Measurements from ENCODE around the gene TNFAIP8L1.
"Not testable (repeated sequence)": the region's sequence is repeated elsewhere in the genome, so short reads cannot be mapped to it uniquely, and the experiment has no call there.

Gene TNFAIP8L1

DNA sequence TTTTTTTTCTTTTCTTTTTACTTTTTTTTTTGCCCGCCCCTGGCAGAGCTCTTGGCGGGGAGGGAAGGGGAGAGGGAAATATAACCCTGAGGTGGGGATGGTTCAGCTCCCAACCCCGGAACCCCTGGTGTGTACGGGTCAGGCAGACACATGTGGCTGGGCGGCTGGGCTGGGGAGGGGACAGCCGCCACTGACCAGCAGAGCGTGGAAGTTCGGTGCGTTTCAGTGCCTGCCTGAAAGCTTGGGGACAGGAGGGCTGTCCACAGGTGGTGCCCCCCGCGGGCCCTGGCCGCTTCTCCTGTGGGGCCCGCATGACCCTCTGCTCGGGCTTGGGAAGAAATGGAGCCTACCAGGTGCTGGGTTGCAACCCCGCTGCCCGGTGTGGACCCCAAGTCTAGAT, 36.0 kb downstream of the TNFAIP8L1 start:
- no peak for DNase-seq (ENCODE audit: low read depth in 1 of 2, low spot score in 1 of 2)

DNA sequence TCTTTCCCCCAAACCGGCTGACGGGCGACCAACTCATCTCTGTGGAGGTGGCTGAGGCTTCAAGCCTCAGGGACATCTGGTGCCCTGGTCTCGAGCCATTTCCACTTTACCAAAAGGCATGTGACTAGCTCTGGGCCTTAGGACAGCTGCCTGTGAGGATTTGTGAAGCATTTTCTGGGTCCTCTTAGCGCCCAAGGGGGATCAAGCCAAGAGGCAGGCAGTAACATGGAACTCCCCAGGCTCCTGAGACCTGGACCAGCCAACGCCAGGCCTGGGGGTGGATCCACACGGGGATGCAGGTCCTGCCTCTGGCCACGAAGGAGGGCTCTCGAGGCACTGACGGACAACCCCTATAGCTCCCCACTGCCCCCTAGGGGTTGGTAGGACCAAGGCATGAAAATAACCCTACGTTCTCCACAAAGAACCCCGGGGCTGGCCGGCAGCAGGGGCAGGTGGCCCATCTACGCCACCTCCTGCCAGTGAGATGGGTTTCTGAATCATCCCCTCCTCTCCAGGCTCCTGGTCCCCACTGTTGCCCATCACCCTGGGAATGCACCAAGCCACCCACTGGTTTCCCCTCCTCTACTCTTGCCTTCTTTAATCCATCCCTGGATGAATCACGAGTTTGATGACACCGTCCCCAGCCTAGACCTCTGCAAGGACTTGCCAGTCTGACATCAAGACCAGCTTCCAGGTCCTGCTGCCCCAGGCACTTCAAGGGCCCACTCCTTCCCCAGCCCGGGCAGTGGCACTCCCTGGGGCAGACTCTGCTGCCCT, 37.8 kb downstream of the TNFAIP8L1 start:
- no peak for DNase-seq (ENCODE audit: low read depth in 1 of 2, low spot score in 1 of 2)

DNA sequence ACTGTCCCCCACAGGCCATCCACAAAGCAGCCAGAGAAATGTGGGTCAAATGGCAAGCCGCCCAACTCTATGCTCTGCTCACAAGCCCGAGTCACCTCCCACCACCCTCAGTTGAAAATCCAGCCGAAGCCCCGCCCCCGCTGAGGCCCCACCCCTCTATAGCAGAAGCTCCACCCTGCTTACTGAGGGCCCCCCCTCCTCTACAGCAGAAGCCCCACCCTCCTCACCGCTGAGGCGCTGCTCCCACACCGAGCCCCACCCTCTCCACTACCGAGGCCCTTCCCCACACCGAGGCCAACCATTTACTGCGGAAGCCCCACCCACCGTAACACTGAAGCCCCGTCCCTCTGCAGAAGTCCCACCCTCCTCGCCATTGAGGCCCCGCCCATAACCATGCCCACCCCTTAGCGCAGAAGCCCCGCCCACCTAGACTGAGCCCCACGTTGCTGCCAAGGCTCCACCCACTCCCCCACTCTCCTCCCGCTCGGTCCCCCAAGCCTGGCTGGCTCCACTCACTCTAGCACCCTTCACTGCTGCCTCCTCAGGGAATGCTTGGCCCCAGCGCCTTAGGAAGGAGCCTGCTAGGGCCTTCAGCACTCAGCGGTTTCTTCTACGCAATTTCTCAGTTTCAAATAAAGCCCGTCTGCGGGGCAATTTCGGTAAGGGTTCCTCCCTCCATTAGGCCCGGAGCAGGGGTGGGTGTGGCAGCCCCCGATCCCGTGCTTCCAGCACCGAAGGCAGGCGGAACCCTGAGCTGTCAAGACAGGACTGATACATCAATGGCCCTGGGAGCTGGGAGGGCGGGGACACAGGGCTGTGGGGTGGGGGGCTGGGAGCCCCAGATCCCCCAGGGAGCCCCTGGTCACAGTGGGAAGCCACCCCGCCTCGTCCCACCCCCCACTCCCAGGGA, 39.8 kb downstream of the TNFAIP8L1 start:
- DNase-seq (ENCODE audit: low read depth in 1 of 2, low spot score in 1 of 2) = no peak

DNA sequence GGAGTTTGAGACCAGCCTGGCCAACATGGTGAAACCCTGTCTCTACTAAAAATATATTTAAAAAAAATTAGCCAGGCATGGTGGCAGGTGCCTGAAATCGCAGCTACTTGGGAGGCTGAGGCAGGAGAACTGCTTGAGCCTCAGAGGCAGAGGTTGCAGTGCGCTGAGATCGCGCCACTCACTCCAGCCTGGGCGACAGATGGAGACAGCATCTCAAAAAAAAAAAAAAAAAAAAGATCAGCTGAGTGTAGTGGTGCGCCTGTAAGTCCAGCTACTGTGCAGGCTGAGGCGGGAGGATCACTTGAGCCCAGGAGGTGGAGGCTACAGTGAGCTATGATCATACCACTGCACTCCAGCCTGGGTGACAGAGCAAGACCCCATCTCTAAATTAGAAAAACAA, 40.7 kb downstream of the TNFAIP8L1 start:
- DNase-seq (ENCODE audit: low read depth in 1 of 2, low spot score in 1 of 2) = not testable (repeated sequence)

DNA sequence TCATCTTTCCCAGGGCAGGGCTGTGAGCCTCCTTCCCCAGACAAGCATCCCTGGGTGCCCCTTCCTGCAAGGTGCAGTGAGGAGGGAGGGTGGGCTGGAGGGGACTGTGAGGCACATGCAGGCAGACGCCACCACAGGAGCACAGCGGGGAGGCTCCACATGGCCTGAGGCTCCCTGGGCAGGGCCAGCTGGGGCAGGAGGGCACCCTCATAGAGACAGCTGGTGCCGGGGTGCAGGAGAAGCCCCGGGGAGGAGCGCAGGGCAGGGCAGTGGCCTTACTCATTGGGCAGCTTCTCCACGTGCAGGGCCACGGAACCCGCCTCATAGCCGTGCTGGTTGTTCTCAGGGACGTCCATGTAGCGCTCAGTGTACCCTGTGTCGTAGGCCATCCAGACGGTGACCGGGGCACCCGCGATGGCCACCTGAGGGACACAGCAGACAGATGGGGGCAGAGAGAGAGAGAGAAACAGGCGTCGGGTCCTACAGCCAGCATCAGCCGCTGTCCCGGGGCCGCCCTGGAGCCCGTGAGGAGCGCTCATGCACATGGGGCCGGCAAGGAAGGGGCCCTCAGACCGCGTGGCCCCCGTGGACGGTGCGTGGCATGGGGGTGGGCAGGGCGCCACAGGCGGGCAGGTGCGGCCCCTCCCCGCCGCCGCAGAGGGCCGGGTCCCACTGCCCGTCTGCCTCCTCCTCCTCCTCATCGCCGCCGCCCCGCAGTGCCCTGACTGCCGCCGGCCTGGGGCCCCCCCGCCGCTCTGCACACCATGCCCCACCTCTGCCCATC, 43.3 kb downstream of the TNFAIP8L1 start:
- no peak for DNase-seq (ENCODE audit: low read depth in 1 of 2, low spot score in 1 of 2)

DNA sequence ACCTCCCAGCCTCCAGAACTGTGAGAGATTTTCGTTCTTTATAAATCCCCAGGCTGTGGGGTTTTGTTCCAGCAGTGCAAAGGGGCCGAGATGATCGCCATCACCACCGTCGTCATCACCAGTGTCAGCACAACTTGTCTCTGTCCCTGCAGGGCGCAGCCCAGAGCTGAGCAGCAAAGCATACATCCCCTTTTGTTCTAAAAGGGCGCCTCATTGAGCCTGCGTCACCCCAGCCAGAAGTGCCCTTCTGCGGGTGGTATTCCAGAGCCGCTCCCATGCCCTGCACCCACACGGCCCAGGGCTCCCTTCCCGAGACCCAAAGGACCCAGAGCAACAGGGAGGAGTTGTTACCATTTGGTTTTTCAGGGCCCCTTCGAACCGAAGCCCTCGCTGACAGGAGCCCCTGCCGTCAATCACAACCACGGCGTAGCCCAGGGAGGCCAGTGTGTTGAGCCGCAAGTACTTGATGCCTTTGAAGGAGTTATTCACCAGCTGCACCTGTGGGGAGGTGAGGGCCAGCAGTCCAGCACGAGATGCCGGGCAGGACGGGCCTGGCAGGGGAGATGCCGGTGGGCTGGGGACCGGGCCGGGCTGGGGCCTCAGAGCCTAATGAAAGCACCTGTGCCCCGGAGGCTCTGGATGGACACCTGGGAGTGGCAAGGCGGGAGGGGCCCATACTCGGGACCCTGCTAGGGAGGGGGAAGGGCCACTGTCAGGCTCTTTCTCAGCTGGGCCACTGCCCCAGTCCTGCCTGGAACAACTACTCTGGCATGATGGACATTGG, 45.2 kb downstream of the TNFAIP8L1 start:
- no peak for DNase-seq (ENCODE audit: low read depth in 1 of 2, low spot score in 1 of 2)

DNA sequence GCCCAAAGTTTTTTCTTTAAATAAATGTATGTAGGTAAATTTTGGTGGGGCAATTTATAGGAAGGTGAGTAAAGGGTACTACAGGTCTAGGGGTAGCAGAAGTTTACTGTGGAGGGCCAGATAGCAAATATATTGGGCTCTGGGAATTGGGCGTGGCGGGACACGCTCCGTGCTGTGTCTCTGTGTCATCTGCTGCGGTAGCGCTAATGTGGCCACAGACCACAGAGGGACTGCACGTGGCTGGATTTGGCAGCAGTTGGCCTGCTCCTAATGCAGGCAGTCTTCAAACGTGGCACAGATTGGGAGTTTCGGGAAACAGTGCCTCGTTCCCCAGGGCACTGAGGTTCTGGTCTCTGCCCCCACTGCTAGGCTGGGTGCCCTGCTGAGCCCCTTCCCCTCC, 47.4 kb downstream of the TNFAIP8L1 start:
- DNase-seq (ENCODE audit: low read depth in 1 of 2, low spot score in 1 of 2) = no peak

DNA sequence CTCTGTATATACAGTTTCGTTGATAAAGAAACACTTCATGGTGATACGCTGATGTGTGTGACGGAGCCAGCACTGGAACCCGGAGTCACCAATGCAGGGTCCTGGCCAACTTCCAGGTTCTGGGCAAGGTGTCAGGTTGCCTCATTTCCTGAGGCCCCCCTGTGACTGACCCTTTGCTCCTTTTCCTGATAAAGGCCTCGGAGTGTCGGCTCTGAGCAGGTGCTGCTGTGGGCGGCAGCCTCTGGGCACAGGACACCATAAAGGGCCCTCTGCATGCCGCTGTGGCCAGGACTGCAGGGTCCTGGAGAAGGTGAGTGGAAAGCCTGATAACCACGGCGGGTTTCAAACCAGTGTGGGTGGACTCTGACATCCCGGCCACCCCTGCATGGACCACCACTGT, 48.1 kb downstream of the TNFAIP8L1 start:
- DNase-seq (ENCODE audit: low read depth in 1 of 2, low spot score in 1 of 2) = no peak

DNA sequence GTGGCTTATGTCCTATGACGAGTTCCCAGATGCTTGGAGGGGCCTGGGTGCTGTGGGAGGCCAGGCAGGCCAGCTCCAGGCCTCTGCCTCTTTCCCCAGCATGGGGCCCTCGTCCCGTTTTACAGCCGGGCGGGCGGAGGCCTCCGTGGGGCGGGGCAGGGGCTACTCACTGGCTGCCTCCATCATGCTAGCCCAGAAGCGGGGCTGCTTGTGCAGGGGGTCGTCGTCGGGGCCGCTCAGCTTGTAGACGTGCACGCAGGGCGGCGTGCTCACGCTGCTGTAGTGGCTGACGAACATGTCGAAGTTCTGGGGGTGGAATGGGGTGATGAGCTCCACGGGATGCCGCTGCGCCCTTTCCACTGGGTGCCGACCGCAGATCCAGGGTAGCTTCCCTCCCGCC, 49.3 kb downstream of the TNFAIP8L1 start:
- no peak for DNase-seq (ENCODE audit: low read depth in 1 of 2, low spot score in 1 of 2)

DNA sequence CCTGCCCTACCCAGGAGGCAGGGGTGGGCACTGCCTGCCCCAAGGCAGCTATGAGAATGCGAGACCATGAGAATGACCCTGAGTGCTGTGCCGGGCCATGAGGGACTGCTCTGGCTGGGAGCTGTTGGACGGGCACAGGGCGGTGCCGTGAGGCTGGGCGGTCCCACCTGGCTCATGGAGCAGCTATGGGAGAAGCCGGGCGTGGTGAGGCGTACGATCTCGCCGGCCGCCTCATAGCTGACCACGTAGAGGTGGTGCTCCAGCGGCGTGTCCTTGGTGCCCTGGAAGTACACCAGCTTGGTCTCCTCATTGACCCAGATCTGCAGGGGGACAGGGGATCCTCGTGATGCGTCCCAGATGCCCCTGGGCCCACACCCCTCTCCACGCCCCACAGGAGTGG, 50.1 kb downstream of the TNFAIP8L1 start:
- no peak for DNase-seq (ENCODE audit: low read depth in 1 of 2, low spot score in 1 of 2)

DNA sequence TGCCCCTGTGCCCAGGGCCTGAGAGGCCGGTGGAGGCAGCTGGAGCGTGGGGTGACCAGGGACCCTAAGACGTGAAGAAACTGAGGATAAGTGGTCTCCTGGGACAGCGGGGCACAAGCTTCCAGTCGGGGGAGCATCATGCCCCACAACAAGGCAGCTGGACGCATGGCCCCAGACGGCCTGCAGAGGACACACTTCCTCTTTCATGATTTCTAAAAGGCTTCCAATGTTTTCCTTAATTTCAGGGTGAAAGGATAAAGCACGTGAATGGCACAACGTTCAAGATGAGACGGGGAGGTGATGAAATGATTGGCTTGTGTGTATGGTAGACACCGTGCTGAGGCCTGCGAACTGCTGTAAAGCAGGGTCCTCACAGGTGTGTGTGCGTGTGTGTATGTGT, 51.0 kb downstream of the TNFAIP8L1 start:
- DNase-seq (ENCODE audit: low read depth in 1 of 2, low spot score in 1 of 2) = no peak

DNA sequence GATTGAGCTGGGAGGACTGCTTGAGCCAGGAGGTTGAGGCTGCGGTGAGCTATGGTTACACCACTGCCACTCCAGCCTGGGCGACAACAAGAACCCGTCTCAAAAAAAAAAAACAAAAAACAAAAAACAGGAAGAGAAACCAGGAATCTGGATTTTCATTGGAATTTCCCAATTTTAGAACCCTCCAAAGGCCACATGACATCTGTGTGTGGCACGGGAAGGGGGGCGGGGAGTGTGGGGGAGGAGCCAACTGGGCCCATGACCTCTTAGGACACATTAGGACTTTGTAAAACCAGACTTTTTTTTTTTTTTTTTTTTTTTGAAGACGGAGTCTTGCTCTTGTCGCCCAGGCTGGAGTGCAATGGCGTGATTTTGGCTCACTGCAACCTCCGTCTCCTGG, 52.1 kb downstream of the TNFAIP8L1 start:
- DNase-seq (ENCODE audit: low read depth in 1 of 2, low spot score in 1 of 2) = no peak

DNA sequence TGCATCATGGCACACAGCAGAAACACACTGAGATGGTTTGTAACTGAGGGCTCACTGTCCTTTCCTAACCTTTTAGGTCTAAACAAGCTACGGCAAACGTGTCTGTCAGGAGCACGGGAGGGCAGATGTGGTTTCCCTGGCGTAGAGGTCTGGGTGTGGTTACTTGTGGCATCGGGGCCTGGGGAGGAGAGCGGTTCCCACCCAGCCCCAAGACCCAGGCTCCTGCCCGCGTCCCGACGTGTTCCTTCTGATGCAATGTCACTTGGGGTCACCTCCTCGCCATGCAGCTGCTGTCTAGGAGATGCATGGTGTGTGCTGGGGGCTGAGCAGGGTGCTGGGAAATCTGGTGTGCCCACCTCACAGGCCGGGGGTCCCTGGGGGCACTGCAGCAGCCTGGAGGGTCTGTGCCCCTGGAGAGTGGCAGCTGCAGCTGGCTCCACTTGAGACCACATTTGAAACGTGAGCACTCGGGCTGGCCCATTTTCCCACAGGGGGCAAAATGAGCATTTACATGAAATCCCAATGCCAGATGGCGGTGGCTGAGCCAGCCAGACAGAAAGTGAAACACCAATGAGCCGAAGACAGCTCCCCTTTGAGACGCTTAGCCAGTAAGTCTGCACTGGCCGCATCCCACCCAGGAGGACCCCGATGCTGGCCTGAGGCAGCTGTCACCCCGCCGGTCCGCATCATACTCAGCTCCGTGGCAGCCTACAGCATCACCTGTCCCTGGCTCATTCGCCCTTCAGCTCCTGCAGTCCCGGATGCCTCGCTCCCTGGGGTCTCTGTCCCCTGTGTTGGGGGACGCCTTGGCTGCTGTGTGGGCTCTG, 53.1 kb downstream of the TNFAIP8L1 start:
- no peak for DNase-seq (ENCODE audit: low read depth in 1 of 2, low spot score in 1 of 2)

DNA sequence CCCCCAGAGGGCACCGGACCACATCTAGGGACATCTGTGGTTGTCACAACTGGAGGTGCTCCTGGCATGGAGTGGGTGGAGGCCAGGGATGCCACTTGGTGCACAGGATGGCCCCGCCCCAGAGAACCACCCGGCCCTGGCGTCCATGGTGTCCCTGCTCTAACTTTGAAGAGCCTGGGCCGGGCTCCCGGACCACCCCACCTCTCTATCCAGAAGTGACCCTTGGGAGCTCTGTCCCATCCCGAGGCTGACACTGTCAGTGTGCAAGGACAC, 53.7 kb downstream of the TNFAIP8L1 start:
- DNase-seq (ENCODE audit: low read depth in 1 of 2, low spot score in 1 of 2) = no peak

DNA sequence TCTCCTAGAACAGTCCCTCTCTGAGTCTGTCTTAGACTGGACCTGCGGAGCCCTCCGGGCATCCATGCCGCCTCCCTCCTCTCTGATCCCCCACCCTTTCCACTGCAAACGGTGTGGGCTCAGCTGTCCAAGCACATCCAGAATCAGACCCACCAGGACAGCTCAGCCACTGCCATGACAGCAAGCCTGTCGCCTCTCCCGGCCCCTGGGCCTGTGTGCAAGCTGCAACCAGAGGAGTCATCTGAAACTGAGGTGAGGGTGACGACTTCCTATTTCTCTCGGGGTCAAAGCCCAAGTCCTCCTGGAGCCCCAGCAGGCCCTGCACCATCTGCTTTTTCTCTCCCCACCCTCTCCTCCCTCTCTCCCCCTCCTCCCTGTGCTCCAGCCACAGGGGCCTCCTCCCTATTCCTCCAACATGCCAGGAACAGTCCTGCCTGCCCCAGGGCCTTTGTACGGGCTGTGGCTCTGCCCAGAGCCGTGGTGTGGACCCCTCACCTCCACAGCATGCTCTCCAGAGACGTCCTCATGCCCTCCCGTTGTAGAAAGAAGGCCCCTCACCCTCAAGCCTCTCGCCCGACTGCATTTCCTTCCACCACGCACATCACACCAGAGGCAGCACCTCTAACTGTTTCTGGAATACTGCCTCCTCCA, 54.3 kb downstream of the TNFAIP8L1 start:
- no peak for DNase-seq (ENCODE audit: low read depth in 1 of 2, low spot score in 1 of 2)

DNA sequence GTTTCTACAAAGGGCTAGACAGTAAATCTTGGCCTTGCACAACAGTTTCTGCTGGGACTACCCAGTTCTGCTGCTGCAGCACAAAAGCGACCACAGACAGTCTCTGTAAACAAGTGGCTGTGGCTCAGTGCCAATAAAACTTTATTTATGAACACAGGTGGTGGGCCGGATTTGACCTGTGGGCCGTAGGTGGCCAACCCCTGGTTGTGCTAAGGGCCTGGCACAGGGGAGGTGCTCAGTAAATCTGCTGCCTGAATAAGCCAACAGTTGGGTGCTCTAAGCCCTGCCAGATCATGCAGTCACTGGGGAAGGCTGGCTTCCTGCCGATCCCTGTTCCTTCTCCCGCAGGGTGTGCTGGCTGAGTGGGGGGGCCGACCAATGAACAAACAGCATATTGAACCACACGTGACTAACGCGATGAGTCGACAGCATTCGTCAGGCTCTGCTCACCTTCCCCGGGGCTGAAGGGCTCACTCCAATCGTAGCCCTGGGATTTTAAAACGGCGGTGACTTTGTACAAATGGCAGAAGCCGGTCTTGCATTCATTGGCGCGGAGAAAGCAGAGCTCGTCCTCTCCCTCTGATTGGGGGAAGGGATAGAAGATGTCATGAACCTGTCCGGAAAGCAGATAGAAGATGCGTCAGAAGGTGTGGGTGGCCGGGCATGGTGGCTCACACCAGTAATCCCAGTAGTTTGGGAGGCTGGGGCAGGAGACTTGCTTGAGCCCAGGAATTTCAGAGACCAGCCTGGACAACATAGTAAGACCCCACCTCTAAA, 55.1 kb downstream of the TNFAIP8L1 start:
- DNase-seq (ENCODE audit: low read depth in 1 of 2, low spot score in 1 of 2) = no peak

DNA sequence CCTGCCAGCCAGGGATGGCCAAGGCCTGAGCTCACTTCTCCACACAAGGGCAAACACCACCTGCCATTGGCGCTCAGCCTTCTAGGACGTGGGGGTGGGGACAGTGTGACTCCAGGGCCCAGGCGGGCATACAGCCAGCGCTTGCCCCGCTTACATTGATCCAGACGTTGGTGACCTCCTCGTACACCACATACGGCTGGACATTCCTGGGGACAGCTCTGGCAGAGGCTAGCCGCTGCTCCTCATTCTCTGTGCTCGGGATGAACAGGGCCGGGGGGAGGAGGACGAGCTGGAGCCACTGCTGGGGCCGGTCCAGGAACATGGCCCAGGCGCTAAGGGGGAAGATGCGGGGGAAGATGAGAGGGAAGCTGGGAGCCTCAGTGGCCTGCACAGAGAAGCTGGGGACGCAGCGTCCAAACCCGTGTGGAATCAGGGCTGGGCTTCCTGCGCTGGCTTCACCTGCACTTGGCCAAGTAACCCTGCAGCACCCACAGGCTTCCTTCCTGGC, 56.0 kb downstream of the TNFAIP8L1 start:
- no peak for DNase-seq (ENCODE audit: low read depth in 1 of 2, low spot score in 1 of 2)

DNA sequence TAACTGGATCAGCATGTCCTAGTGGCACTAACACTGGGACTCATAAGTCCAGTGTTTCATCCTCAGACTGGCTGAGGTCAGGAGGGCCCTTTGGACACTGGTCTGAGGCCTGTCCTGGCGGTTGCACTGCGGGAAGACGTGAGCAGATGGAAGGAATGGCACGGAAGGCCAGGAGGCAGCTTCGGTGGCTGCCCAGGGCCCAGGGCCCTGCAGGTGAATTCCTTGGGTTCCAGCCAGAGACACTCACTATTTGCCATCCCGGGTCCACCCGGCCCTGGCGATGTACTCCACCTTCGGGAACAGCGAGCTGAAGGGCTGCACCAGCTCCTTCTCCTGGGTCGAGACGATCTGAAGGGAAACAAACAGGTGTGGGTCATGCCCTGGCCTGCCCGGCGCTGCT, 58.0 kb downstream of the TNFAIP8L1 start:
- no peak for DNase-seq (ENCODE audit: low read depth in 1 of 2, low spot score in 1 of 2)

Data from activated T-helper 1 cell treated with anti-CD3 and anti-CD28 coated beads, Interleukin-2, amount 50 U/mL, for 16 hours (primary cell).